Lower leg skin (tissue), 3 donors: ENCODE data around the gene GNAS.

ENCODE experiments used
- CTCF ChIP-seq, 3 donors: fragments of 450-650 bp; IDR thresholded peaks; one replicate each; pipeline ENCODE4 v1.5.1; 2016; ENCODE audit warnings: antibody characterized with exemption in 3 of 3, mild to moderate bottlenecking in 3 of 3, moderate library complexity in 2 of 3
- POLR2A ChIP-seq, 2 donors: fragments of 450-650 bp; IDR thresholded peaks; one replicate each; pipeline ENCODE4 v1.6.1; 2016 to 2017; ENCODE audit warnings: antibody characterized with exemption in 2 of 2, mild to moderate bottlenecking in 1 of 2, moderate library complexity in 1 of 2

- TF ChIP-seq CTCF (IDR thresholded peaks at IDR 0.05) (no peak), POLR2A (IDR thresholded peaks at IDR 0.05) (no peak)
Observed at GRCh38 chr20:58907320-58908137, 55.0 kb downstream of the GNAS start.
